ENCODE measurements around the gene FOXP4. TPM values are rescaled to one million over a fixed set of nuclear protein-coding genes. Genes with fewer than 3 reads are reported as not detected.

The FOXP4 gene
- total and polyA plus RNA-seq, 2 of the 13 experiments (the other 11 are each of a cell fraction or from before 2014, with no cell fraction given) = 11.0 to 12.4 TPM

DNA sequence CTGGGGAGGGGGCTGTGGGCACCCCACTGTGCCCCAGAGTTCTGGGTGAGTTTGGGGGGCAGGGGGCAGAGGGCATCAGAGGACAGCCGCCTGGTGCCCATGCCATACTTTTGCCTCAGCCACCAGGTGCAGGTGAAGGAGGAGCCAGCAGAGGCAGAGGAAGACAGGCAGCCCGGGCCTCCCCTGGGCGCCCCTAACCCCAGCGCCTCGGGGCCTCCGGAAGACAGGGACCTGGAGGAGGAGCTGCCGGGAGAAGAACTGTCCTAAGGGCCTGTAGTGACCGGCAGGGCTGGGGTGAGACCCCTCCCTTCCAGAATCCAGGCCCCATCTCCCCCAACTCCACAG, 52.5 kb downstream of the FOXP4 start:
- intact Hi-C loops (cut with micrococcal nuclease; ENCODE audit: unreplicated experiment) (no loop called here), in situ Hi-C loops (cut with HindIII; ENCODE audit: extremely low pct_ligation_motif_present, low pct_unique_long_range_greater_than_20kb) (no loop called here)
- no TSS peak for BruUV-seq (replicated peaks)
- no peak overlapping the region for H3K27ac ChIP-seq (ENCODE audit: extremely low read length, insufficient read depth, low read length)
- H4K20me1 ChIP-seq (ENCODE audit: insufficient read depth, low read length) = peaks cover 3% of the 10 kb centered on the region; the same call in 1 of the 2 replicates
- no peaks in the 10 kb centered on the region for H3K79me2 ChIP-seq (ENCODE audit: insufficient read depth, low read length)
- ATAC-seq (no peak), FAIRE-seq (no peak), DNase-seq (ENCODE audit: low spot score) (no peak)
- no peak overlapping the region for H3K4me3 ChIP-seq (replicated peaks in 1 of 3; ENCODE audit: insufficient read depth in 1 of 3, low read depth in 2 of 3, low read length in 3 of 3)
- no peak overlapping the region for H2AFZ ChIP-seq (ENCODE audit: low read length)
- peaks cover 28 to 46% of the 10 kb centered on the region in 2 experiments for H3K36me3 ChIP-seq (replicated peaks in 1 of 2; ENCODE audit: control insufficient read depth in 1 of 2, insufficient read depth in 2 of 2, low read length in 2 of 2)
- ChIA-PET POLR2A (interaction anchor here (0.7 kb wide), 1 partner anchor 80 kb away, joined by 4 read pairs; no protein-coding TSS in a partner anchor), CTCF (ENCODE audit: low intra/inter-chr PET ratio, low total read pairs) (no interaction called here)
- 95% methylated on average over 7 of the region's 8 CpGs for WGBS (ENCODE audit: low lambda C conversion rate)
- H3K4me2 ChIP-seq (ENCODE audit: low read depth, low read length) = no peak overlapping the region
- no peak overlapping the region for H3K9ac ChIP-seq (ENCODE audit: insufficient read depth, low read depth, low read length)
- H3K27me3 ChIP-seq (ENCODE audit: control insufficient read depth in 1 of 2, insufficient read depth in 2 of 2, low read length in 2 of 2) = peaks cover 0 to under 1% of the 10 kb centered on the region in 2 experiments; a peak in 1 of 5 replicates
- no peaks in the 10 kb centered on the region for H3K9me3 ChIP-seq (ENCODE audit: low read length)
- no peak for TF ChIP-seq HOXA5 (CRISPR knock-in tag; IDR thresholded peaks at IDR 0.05)
- TF ChIP-seq RBFOX2 (IDR thresholded peaks at IDR 0.05; ENCODE audit: low read depth, low read length) = 0 out of 2 replicates have a peak, but pooled peaks have one; percentile 0
- peaks cover 7% of the 10 kb centered on the region for H3K4me1 ChIP-seq (ENCODE audit: insufficient read depth, low read length)

DNA sequence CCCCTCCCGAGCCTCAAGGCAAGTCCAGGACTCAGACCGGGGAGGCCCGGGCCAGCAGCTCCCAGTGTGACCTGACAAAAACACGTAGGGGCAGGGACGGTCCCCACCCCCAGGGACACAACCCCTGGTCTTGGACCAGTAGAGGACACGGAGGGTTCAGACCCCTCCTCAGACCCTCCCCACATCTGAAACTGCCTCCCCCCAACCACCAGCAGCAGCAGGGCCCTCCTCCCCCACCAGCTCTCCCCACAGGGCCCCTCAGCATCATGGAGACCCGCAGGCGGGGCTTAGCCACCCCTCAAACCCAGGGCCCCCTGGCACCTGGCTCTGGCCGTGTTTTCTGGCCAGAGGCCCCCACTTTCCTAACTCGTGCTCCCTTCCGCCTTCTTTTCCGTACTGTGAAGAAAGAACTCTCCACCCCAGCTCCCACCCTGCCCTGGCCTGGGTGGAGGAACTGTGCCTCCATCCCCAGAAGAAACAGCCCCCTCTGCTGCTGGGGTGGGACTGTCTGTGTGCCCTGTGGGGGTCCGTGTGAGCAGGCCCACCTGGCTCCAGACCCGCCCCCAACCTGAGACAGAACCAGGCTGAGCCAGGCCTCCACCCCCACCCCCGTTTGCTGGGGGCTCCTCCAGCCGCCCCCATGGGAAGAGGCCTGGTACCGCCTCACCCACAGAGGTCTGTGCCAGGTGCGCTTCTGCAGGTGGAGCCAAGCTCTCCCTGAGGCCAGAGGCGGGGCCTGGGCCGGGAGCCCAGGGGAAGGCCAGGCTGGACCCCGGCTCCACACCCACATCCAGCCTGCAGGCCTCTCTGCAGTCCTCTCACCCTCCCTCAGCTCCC, 53.1 kb downstream of the FOXP4 start:
- DNase-seq (ENCODE audit: low spot score) (no peak), ATAC-seq (no peak), FAIRE-seq (no peak)
- 94% methylated on average over 18 of the region's 21 CpGs for WGBS (ENCODE audit: low lambda C conversion rate)
- Histone ChIP-seq H3K4me1 (ENCODE audit: insufficient read depth, low read length) (peaks cover 7% of the 10 kb centered on the region), H3K79me2 (ENCODE audit: insufficient read depth, low read length) (no peaks in the 10 kb centered on the region), H3K9me3 (ENCODE audit: low read length) (no peaks in the 10 kb centered on the region), H2AFZ (ENCODE audit: low read length) (no peak overlapping the region), H3K4me2 (ENCODE audit: low read depth, low read length) (no peak overlapping the region), H3K36me3 (replicated peaks in 1 of 2; ENCODE audit: control insufficient read depth in 1 of 2, insufficient read depth in 2 of 2, low read length in 2 of 2) (peaks cover 28 to 44% of the 10 kb centered on the region in 2 experiments), H3K27me3 (ENCODE audit: control insufficient read depth in 1 of 2, insufficient read depth in 2 of 2, low read length in 2 of 2) (peaks cover 0 to 6% of the 10 kb centered on the region in 2 experiments; a peak in 2 of 5 replicates), H3K27ac (ENCODE audit: extremely low read length, insufficient read depth, low read length) (no peak overlapping the region), H4K20me1 (ENCODE audit: insufficient read depth, low read length) (peaks cover 3% of the 10 kb centered on the region; the same call in 1 of the 2 replicates), H3K9ac (ENCODE audit: insufficient read depth, low read depth, low read length) (no peak overlapping the region), H3K4me3 (replicated peaks in 1 of 3; ENCODE audit: insufficient read depth in 1 of 3, low read depth in 2 of 3, low read length in 3 of 3) (no peak overlapping the region)
- intact Hi-C loops (cut with micrococcal nuclease; ENCODE audit: unreplicated experiment) = no loop called here
- TF ChIP-seq ZNF331 (CRISPR knock-in tag; IDR thresholded peaks at IDR 0.05) (no peak), POLR2G (IDR thresholded peaks at IDR 0.05; ENCODE audit: low read depth, low read length) (peak; percentile 11; the same call in 1 of the 2 replicates), BRCA1 (CRISPR knock-in tag; IDR thresholded peaks at IDR 0.05) (no peak), ZNF350 (CRISPR knock-in tag; IDR thresholded peaks at IDR 0.05; ENCODE audit: borderline replicate concordance, low read depth) (0 out of 2 replicates have a peak, but pooled peaks have one; percentile 24), RBM22 (optimal IDR thresholded peaks at IDR 0.05; ENCODE audit: low read length) (peak; percentile 77), ZFX (CRISPR knock-in tag; IDR thresholded peaks at IDR 0.05; ENCODE audit: low read depth) (peak; percentile 14; the same call in 1 of the 2 replicates), AGO2 (optimal IDR thresholded peaks at IDR 0.05; ENCODE audit: low read depth, low read length) (peak; percentile 95), MIER3 (CRISPR knock-in tag; IDR thresholded peaks at IDR 0.05; ENCODE audit: borderline replicate concordance) (no peak), RFXAP (CRISPR knock-in tag; IDR thresholded peaks at IDR 0.05; ENCODE audit: borderline replicate concordance) (no peak), PCBP2 (optimal IDR thresholded peaks at IDR 0.05; ENCODE audit: low read depth, low read length, poor library complexity, severe bottlenecking) (no peak), RBFOX2 (IDR thresholded peaks at IDR 0.05; ENCODE audit: low read depth, low read length) (0 out of 2 replicates have a peak, but pooled peaks have one; percentile 27), SP4 (CRISPR knock-in tag; IDR thresholded peaks at IDR 0.05) (no peak), PAF1 (CRISPR knock-in tag; IDR thresholded peaks at IDR 0.05) (peak; percentile 64; the same call in 1 of the 2 replicates)
- BruUV-seq (replicated peaks) = no TSS peak
- POLR2A ChIA-PET = no interaction called here
- CTCF ChIA-PET (ENCODE audit: low intra/inter-chr PET ratio, low total read pairs) = no interaction called here
- in situ Hi-C loops (cut with HindIII; ENCODE audit: extremely low pct_ligation_motif_present, low pct_unique_long_range_greater_than_20kb) = no loop called here

All from HepG2 (cell line).